Skin epidermis (tissue), 12 donors: ENCODE measurements around the gene FARP1.

Experiments
- H3K27ac ChIP-seq, 21 experiments: fragments of 200-600 bp; sonication (generic) in 11 of 21; one replicate each; pipeline ENCODE4 v1.5.0; 2020; ENCODE audit warnings: mild to moderate bottlenecking in 3 of 21, inconsistent platforms in 2 of 21, moderate library complexity in 2 of 21
- H3K4me3 ChIP-seq, 7 experiments: fragments of 200-600 bp; sonication (generic) in 2 of 7; one replicate each; pipeline ENCODE4 v1.5.0; 2020; ENCODE audit warnings: inconsistent platforms in 2 of 7, mild to moderate bottlenecking in 2 of 7, moderate library complexity in 1 of 7

Gene FARP1

GRCh38 chr13:98338310-98338709 lies 195.4 kb downstream of the FARP1 start:
- Histone ChIP-seq H3K27ac (no peak overlapping the region), H3K4me3 (no peak overlapping the region)

GRCh38 chr13:98339684-98340425 lies 197.0 kb downstream of the FARP1 start:
- Histone ChIP-seq H3K4me3 (no peak overlapping the region), H3K27ac (no peak overlapping the region)

DNA sequence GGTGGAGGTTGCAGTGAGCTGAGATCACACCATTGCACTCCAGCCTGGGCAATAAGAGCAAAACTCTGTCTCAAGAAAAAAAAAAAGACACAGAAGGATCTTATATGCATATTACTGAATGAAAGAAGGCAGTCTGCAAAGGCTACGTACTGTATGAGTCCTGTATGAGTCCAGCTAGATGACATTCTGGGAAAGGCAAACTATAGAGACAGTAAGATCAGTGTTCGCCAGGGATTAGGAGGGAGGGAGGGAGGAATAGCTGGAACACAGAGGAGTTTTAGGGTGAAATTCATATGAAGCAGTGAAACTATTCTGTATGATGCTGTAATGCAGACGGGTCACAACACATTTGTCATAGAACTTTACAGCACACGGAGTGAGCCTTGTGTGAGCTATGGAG lies 200.1 kb downstream of the FARP1 start:
- Histone ChIP-seq H3K27ac (no peak overlapping the region), H3K4me3 (no peak overlapping the region)

GRCh38 chr13:98343461-98343860 lies 200.6 kb downstream of the FARP1 start:
- Histone ChIP-seq H3K27ac (no peak overlapping the region), H3K4me3 (no peak overlapping the region)

GRCh38 chr13:98344392-98344791 lies 201.5 kb downstream of the FARP1 start:
- Histone ChIP-seq H3K27ac (no peak overlapping the region), H3K4me3 (no peak overlapping the region)

DNA sequence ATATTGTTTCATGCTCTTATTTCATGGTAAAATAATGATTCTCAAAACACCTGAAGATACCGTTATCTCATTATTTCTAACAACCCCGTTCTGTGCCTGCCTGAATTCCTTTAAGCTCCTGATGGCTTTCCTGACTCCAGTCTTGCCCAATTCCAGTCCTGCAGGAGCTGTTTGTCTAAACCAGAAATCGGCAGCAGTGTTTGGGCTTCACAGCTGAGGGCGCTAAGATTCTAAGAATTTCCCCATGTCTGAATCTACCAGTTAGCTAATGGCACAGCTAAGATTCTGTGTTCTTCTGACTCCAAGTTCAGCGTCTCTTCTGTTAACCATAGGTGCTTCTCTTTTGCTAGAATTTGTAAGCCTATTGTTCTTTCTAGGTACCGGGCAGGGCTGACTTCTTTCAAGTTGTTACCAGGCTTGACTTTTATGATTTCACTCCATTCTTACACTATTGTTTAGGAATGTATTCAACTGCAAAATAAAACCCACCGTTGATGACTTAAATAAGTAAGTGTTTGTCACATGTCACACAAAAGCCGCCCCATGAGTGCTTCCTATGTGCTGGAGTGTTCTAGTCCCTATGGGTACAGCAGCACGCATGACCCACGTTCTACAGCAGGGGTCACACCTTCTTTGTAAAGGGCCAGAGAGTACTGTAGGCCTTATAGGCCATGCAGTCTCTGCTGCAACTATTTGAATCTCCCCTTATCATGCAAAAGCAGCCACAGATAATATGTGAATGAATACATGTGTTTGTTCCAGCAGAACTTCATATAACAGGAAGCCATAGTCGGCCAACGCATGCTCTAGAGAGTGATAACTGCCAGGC lies 202.4 kb downstream of the FARP1 start:
- H3K27ac ChIP-seq, result no peak overlapping the region
- H3K4me3 ChIP-seq, result no peak overlapping the region

GRCh38 chr13:98346904-98347636 lies 204.2 kb downstream of the FARP1 start:
- Histone ChIP-seq H3K27ac (no peak overlapping the region), H3K4me3 (no peak overlapping the region)

DNA sequence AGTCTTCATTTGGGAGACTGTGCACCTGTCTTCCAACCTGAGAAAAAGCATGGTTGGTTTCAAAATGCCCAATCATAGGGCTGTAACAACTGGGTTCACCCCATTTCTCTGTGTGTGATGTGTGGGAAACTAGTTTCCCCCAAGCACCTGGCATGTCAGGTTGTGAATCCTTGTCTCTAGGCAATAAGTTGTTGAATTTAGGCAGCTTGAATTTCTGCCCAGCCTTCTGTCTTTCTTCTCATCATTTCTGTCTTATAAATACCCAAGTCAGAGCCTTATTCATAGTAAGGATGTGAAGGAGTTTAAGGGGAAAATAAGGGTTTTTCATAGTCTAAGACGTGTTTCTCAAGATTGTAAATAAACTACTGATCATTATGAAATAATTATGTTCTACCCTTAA lies 204.9 kb downstream of the FARP1 start:
- Histone ChIP-seq H3K4me3 (no peak overlapping the region), H3K27ac (no peak overlapping the region)

DNA sequence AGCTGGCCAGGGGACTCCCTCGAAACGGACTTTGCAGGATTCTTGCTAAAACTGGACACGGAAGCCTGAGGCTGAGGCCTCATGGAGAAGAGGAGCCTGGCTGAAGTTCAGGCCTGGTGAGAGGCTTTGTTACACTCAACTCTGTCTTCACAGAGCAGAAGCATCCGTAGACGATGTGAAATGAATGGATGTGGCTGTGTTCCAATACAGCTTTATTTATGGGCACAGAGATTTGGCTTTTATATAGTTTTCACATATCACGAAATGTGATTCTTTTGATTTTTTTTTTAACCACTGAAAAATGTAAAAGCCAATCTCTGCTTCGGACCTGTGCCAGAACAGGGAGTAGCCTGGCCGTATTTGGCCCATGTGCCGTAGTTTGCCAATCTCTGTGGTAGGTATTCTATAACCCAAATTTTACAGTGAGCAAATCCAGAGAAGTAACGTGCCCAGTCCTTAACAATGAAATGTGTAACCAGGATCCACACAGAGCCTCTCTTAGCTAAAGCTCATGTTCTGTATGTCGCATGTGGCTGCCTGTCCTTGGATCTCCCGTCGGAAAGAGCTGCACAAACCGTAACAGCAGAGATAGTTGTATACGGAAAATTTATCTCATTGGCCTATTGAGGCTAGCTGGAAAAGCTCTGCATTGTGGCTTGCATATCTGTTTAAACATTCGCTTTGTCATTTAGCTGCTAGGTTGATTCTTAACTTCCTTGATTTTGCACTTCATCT lies 205.7 kb downstream of the FARP1 start:
- peak overlapping the region in 1 of 21 experiments; percentile 13 for H3K27ac ChIP-seq
- no peak overlapping the region for H3K4me3 ChIP-seq

- Histone ChIP-seq H3K4me3 (no peak overlapping the region), H3K27ac (no peak overlapping the region)
Measured at GRCh38 chr13:98349731-98350305, 206.9 kb downstream of the FARP1 start.

DNA sequence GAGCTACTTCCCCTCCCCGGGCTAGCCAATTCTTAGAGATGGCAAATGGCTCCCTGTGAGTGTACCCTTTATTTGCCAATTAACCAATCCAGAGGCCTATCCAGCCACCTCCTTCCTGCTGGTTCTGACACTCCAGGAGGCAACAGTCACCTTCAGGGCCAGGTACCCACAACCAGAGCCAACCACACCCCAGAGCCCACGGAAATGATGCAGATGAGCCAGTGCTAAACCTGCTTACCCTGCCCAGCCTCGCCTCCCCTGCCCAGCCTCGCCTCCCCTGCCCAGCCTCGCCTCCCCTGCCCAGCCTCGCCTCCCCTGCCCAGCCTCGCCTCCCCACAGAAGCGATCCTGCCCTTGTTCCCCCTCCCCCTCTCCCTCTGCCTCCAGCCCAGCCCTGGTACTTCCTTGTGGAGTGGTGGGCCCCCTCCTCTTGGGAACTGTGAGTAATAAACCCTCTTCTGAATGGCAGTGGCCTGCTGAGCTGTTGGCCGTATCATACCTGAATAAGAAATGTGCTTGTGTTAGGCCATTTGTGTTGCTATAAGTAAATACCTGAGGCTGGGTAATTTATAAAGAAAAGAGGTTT lies 207.9 kb downstream of the FARP1 start:
- Histone ChIP-seq H3K27ac (no peak overlapping the region), H3K4me3 (no peak overlapping the region)

GRCh38 chr13:98351636-98352035 lies 208.7 kb downstream of the FARP1 start:
- Histone ChIP-seq H3K4me3 (no peak overlapping the region), H3K27ac (no peak overlapping the region)

- no peak overlapping the region for H3K4me3 ChIP-seq
- H3K27ac ChIP-seq, result no peak overlapping the region
Measured at GRCh38 chr13:98352226-98352625, 209.3 kb downstream of the FARP1 start.

DNA sequence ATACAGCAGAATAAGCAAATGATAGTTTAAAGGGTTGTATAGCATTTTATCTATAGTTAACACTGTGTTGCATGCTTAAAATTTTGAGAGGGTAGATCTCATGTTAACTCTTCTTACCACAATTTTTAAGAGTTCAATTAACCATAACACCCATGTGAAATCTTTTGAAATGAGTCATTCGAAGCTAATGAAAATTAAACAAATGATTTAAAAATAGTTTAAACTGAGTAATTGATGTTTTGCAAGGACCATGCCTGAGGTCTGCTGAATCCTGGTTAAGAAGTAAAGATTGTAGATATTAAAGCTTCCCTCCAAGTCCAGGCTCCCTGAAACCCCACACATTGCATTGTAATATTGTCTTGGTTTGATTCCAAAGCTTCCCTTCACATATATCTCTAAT lies 210.9 kb downstream of the FARP1 start:
- Histone ChIP-seq H3K27ac (no peak overlapping the region), H3K4me3 (no peak overlapping the region)

DNA sequence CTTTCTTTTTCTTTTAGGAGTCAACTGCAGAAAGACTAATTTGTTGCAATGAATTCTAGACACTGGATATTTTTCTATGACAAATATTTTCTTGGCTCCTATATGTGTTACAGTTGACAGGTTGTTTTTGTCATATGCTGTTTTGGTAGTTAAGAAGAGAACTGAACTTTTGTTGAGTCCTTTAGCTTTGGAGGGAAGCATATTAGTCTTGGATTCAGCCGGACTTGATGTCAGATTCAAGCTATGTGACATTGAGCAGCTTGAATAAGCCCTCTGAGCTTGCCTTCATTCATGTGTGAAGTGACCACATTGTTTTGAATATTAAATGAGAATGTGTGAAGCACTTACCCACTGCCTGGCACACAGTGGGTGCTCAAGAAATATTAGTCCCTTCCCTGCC lies 216.0 kb downstream of the FARP1 start:
- Histone ChIP-seq H3K4me3 (no peak overlapping the region), H3K27ac (no peak overlapping the region)

DNA sequence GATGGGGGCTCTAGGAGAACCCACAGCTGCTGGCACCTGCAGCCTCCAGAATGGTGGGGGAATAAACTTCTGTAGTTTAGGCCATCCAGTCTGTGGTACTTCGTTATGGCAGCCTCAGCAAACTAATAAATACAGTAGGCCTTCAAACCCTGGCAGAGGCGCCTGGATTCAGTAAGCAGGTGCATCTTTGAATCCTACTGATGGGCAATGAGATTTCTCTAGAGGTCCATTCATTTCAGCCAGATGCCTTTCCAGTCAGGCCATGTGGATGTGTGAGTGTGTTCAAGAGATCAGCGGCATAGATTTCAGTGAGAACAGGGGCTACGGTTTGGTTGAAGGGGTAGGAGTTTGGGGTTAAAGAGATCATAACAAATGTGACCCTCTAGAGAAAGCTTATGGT lies 217.7 kb downstream of the FARP1 start:
- H3K27ac ChIP-seq, result no peak overlapping the region
- H3K4me3 ChIP-seq, result no peak overlapping the region

DNA sequence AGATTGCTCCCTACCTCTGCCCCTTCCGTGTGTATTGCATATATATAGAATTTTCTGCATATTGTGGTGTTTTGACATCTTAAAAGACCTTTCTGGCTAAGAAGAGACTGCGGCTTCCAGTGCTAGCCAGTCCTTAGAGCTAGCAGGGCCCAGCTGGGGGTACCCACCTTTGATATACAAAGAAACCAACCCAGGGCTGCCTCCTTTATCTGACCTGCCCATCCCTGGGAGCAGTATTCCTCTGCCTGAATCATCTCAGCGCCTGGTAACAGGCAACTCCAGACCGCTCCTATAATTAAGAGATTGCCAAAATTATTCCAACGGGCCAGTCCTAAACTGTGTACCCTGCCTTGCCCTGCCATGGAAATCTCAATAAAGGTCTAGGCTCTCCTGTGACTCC lies 220.4 kb downstream of the FARP1 start:
- H3K4me3 ChIP-seq, result no peak overlapping the region
- H3K27ac ChIP-seq, result no peak overlapping the region

- no peak overlapping the region for H3K27ac ChIP-seq
- H3K4me3 ChIP-seq, result no peak overlapping the region
Measured at GRCh38 chr13:98364179-98364578, 221.3 kb downstream of the FARP1 start.

- no peak overlapping the region for H3K27ac ChIP-seq
Measured at GRCh38 chr13:98364647-98365046, 221.8 kb downstream of the FARP1 start.

More at GRCh38 chr13:98364647-98365046, 221.8 kb downstream of the FARP1 start:
- no peak overlapping the region for H3K4me3 ChIP-seq
